ENCODE results near the gene TFF3.

Gene TFF3

DNA sequence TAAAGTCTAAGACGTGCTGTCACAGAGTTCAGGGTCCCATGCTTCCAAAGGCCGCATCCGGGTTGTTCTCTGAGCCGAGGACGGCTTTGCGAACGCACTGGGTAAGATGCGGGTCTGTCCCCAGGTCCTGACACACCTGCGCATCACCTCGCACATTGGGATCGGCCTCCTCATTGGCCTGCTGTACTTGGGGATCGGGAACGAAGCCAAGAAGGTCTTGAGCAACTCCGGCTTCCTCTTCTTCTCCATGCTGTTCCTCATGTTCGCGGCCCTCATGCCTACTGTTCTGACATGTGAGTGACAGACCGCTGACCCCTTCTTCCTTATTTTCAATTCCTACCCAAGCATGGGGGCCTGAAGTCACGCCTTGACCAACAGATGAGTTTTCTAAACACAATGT is 25.3 kb downstream of the TFF3 start:
- no peak for DNase-seq (ENCODE audit: low read depth in 2 of 2)

DNA sequence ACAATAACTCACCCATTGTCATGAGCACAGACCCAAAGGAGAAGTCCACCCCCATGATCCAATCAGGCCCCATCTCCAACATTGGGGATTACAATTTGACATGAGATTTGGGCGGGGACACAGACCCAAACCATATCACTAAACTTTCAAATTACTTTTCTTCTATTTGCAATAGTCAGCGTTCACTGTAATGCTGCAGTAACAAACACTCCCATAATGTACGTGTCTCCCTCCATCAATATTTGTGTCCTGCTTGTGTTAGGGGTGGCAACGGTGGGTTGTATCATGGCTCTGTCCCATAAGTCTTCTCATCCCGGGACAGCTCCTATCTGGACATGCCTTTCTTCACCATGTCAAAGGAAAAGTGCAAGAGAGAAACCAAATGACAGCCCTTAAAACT is 26.2 kb downstream of the TFF3 start:
- DNase-seq (ENCODE audit: low read depth in 2 of 2): no peak

DNA sequence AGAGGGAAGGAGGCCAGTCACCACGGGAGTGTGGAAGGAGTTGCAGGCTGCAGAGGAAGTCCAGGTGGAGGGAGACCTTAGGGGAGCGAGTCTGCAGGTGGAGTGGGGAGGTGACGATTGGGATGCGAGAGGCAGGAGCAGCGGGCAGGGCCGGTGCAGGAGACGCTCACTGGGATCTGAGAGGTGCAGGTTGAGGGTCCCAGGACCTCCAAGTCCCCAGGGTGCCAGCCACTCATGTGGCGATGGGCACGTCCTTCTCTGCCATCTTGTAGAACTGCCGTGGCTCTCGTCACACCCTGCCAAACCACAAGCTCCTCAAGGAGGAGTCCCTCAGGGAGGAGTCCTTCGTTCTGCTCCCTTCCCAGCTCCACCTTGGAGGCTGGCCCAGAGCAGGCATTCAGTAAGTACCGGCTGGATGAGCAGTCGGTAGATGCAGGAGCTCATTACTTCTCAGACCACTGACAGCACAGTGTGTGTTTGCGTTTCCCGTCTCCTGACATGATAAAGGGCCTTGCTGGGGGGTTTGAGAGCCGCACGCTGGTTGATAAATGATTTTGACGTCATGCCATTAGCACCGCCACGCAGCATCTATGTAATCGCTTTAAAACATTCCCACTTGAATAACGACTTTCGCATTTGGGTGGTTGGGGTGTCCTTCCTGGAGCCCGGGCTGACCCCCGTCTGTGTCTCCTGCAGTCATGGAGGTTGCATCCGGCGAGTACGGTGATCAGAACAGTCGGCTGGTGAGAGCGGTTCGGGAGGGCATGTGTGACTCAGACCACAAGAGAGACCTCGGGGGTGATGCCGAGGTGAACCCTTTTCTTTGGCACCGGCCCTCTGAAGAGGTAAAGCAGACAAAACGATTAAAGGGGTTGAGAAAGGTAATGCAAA is 27.8 kb downstream of the TFF3 start:
- no peak for DNase-seq (ENCODE audit: low read depth in 2 of 2)

DNA sequence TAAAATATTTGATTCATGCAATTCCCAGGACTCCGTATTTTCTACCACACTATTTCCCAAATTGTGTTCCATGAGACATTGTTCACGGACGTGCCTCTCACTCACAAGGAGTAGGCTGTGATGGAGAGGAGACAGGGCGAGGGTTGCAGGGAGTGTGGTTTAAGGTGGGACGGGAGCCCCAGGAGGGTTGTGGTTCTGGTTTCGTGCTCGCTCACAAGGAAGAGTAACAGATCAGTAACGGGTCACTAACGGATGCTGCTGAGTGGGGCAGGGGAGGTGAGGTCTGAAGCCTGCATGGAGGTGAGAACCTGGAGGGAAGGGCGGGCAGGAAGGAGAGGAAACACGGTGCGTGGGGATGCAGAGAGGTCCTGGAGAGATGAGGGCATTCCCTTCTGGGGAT is 28.8 kb downstream of the TFF3 start:
- no peak for DNase-seq (ENCODE audit: low read depth in 2 of 2)

DNA sequence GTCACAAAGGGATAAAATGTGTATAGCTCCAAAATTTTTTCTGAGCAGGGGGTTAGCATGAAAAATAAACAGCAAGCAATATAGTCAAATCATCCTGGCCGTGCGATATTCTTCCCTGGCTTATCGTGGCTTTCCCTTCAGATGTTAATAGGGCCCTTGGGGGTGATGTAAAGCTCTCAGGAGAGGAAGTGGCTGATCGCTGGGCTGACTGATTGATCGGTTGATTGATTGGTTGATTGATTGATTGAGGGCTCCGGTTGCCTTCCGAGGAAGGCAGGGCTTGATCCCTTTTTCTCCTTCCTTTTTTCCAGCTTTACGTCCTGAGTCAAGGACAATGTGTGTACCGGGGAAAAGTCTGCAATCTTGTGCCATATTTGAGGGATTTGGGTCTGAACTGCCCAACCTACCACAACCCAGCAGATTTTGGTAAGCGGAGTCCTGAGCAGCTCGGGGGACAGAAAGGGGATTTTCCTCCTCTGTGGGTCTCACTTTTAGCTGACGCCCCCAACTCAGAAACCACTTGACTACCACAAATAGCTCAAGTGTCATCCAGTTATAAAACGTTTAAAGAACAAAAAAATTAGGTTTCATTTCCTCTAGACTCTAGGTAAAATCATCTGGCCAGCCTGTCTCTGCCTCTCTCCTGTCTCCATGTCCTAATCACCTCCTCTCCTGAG is 29.5 kb downstream of the TFF3 start:
- no peak for DNase-seq (ENCODE audit: low read depth in 2 of 2)

DNA sequence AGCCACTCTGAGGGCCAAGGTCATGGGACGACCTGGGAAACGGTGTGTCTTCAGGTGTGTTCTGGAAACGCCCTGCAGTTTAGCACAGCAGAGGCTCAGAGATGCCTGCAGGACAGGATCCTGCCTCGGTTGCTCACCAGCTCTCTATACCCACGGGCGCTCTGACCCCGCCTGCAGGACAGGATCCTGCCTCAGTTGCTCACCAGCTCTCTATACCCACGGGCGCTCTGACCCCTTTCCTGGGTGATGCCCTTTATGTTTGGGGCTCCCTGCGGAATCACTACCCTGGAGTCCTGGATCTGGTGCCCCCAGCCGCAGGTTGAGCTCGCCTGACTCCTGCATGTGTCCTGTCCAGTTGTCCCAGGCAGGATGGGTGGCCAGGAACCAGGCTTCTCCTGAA is 32.5 kb downstream of the TFF3 start:
- no peak for DNase-seq (ENCODE audit: low read depth in 2 of 2)

DNA sequence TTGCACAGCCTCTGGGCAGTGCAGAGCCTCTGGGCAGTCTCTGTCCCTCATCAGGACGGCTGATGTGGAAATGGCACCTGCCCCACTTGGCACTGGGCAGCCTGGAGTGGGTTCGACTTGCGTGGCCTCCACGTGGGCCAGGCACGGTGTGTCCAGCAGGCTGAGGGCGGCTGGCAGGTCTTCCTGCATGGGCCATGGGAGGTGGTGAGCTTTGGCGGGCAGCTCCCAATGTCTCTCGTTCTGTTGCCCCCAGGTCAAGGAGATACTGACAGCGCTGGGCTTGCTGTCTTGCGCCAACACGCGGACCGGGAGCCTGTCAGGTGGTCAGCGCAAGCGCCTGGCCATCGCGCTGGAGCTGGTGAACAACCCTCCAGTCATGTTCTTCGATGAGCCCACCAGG is 33.2 kb downstream of the TFF3 start:
- DNase-seq (ENCODE audit: low read depth in 2 of 2): no peak

DNA sequence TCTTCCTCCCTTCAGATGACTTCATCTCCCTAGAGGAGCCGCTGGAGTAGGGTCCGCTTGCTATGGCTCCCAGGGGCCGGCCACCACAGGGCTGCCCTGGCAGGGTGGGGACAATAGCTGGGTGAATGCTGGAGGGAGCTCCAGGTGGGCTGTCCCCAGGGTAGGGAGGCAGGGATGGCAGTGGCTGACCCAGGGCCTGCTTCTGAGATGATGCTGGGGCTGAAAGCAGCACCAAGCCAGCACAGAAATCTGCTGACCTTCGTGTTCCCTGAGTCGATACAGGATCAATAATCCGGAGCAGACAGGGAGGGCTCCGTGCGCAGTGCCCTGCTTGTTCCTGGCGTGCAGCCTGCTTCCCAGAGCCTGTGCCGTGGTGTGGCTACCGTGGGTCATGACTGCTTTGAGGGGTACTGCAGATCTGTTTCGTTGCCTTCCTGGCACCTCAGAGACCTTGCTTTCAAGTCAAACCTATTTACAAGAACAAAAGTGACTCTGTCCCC is 34.0 kb downstream of the TFF3 start:
- DNase-seq (ENCODE audit: low read depth in 2 of 2): no peak

DNA sequence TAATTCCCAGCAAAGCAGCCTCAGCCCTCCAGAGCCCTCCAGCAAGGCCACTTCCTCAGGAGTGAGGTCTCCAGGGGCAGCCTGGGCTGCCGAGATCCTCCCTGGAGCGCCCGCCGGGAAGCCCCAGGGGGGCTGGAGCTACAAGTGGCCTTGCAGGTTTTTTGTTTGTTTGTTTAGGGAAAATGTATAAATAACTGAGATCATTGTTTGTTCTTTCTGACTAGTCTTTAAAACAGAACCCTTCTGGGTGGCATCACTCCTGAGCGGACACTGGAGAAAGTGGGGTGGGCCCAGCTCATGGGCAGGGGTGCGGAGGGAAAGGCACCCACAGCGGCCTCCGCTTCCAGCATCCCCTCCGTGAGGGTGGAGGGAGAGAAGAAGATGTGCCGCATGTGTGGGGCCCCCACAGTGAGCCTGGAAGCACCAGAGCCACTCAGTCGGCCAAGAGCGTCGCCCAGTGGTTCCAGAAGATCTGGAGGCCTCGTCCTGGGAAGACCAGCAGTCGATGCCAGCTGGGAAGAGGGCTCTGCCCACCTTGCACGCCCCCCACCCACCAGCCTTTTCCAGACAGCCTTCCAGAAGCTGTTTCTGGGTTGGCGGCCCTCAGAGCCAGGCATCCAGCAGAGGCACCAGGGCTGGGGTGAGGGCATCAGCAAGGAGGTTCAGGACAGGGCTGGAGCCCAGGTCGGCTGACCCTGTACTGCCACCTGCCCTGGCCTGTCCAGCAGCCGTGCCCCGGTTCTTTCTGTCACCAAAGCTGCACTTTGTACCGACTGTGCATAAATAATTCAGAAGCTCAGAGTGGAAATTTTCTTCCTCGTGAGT is 34.6 kb downstream of the TFF3 start:
- DNase-seq (ENCODE audit: low read depth in 2 of 2): no peak

DNA sequence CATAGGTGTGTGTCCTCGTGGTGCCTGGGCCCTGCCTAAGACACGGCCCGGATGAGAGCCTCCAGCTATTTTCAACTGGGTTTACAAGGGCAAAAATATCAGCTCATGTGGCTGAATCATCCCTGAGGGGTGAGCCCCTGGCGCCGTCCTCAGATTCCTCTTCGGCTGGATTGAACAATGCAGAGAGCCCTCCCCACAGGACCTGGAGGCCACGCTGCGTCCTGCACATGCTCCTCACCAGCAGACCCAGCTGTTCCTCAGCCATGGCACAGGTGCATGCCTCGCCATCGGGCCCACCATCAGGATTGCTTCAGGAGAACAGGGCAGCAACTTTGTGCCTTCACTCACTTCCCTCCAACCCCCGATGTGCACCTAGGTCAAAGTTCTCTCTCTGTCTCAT is 35.3 kb downstream of the TFF3 start:
- DNase-seq (ENCODE audit: low read depth in 2 of 2): no peak

DNA sequence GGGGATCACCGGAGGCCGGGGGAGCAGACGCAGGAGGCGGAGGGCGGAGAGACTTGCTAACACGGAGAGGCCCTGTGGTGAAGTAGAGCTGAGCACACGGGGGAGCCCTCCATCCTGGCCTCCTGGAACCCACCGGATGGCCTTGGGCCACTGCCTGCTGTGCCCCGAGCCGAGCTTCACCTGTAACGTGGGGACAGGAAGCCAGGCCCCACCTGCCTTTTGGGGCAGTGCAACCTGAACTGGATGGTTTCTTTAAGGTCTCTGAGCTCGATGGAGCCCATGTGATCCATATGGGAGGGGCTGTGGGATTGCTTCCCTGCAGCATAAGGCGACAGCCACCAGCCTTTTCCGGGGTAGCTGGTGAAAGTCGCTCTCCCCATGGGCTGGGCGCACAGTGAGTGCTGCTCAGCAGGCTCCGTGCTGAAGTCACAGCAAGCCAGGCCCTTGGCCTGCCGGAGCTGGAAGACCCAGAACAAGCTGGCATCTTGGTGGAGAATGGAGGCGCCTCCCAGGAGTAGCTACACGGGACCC is 35.8 kb downstream of the TFF3 start:
- no peak for DNase-seq (ENCODE audit: low read depth in 2 of 2)

DNA sequence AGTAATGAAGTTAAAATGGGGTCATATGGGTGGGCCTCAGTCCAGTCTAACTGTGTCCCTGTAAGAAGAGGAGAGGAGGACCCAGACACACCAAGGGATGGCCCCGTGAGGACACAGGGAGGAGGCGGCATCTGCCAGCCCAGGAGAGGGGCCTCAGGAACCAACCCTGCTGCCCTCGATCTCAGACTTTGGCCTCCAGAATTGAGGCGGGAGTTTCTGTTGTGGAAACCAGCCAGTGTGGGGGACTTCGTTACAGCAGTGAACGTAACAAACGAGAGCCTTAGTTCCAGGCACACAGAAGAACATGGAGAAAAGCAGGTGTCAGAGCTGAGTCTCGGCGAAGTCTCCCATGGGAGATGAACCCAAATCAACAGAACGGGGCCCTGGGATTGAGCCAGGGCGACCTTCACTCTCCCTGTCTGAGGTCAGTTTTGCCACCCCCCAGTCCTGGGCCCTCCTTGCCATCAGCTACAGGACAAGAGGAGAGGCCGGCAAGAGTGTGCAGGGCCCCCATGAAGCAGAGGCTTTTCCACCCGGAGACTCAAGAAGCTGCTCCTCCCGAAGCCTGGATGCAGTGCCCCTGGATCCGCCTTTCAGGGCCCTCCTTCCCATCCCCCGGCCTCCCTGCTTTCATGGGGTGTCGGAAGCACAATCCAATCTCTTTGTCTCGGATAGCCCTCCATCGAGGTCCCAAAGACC is 36.6 kb downstream of the TFF3 start:
- DNase-seq (ENCODE audit: low read depth in 2 of 2): no peak

DNA sequence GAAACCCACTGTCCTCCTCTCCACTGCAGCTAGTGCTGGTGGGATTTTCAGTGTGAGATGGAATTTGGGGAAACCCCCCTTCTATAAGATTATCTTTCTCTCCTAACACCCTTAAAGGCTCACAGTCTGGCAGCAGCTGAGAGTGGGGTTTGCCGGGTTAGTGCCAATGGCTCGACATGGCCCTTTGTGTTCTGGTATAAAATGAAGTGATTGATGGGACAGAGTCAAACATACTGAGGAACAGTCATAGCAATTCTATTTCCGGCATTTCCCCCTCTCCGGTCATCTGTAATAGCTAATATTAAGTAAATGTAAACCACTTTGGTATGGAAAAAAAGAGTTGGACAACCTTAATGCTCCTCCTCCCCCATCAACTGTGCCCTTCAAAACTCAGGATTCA is 37.6 kb downstream of the TFF3 start:
- no peak for DNase-seq (ENCODE audit: low read depth in 2 of 2)

DNA sequence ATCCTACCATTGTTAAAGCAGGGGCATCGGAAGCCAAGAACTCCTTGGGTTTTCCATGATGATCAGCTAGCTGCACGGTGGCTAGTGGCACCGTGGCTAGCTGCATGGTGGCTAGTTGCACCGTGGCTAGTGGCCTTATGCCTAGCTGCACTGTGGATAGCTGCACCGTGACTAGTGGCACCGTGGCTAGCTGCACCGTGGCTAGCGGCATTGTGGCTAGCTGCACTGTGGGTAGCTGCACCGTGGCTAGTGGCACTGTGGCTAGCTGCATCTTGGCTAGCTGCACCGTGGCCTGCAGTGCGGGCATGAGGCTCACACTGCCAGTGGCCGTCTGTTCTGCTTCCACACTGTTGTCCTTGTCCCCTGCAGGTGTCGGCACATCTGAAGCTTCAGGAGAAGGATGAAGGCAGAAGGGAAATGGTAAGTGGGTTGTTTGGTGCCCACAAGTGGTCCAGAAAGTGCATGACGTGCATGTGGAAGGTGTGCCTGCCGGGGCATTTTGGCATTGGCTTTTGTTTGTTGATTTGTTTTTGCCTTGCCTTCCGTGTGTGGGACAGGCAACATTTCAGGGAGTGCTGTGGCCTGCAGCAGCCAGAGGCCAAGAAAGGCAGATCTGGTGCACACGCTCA is 38.6 kb downstream of the TFF3 start:
- DNase-seq (ENCODE audit: low read depth in 2 of 2): no peak

DNA sequence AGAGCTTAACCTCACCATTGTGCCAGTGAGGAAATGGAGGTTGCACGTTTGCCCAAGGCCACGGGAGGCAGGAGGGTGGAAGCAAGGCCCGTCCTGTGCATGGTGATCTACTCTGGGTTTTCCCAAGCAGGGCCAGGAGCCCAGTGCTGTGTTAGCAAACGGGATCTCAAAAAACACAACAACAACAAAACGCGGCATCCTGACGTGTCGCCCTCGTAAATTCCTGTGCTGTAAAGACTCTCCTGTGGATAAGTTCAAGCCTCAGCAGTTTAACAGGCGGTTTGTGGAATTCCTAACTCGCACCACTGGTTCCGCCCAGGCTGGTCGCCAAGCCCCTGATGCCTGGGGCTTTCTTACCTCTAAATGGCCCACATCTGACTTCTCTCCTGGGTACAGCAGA is 39.1 kb downstream of the TFF3 start:
- no peak for DNase-seq (ENCODE audit: low read depth in 2 of 2)

DNA sequence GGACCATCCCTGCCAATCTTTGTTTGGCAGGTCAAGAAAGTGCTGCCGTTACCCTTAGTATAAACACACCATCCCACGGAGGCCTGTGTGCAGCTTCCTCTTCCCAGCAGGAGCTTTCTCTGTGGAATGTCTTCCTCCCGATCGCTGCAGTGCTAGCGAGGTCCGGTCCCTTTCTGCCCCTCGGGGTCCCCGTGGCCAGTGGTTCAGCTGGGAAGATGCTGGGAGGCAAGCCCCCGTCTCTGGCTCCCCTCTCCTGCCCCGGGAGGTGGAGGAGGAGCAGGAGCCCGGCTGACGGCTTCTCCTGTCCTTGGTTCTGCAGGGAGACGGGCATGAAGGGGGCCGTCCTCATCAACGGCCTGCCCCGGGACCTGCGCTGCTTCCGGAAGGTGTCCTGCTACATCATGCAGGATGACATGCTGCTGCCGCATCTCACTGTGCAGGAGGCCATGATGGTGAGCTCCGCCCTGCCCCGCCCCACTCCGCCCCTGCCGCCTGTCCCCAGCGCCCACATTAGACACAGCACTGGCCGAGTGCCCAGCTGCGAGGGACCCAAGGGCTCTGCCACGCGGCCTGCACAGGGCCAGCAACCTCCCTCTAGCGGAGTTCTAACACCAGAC is 42.1 kb downstream of the TFF3 start:
- DNase-seq (ENCODE audit: low read depth in 2 of 2): no peak

DNA sequence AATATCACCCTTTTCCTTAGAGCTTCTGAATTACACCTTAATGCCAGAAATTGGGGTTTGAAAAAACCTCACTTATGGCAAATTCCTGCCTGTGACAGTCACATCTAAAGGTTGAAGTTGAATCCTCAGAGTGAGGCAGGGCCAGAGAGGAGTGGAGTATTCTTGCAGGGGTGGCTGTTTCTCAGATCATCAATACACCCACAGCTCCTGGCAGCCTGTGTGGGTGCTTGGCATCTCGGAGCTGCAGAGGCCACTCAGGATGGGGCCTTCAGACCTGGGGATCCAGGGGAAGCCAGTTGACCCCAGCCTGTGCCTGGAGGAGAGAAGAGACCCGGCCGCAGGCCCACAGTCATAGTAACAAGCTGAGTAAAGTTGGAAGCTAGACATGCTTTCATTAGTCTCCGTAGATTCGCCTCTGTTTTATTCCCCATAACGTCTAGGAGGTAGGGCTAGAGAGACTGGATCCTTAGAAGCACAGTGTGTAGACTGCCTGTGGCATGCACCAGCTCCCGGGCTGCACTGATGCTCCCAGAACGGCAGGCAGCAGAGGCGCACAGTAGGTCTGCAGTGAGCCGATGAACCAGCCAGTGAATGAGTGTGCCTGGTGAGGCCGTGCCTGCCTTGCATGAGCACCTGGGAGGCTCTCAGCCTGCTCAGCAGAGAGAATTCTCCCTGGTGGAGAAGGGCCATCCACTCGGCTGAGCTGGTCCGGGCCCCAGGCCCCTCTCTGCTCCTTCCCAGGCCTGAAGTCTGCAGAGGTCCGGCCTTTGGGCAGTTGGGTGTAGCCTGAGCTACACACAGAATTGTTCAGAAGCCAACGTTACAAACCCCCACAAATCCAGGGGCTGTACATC is 42.9 kb downstream of the TFF3 start:
- DNase-seq (ENCODE audit: low read depth in 2 of 2): no peak

DNA sequence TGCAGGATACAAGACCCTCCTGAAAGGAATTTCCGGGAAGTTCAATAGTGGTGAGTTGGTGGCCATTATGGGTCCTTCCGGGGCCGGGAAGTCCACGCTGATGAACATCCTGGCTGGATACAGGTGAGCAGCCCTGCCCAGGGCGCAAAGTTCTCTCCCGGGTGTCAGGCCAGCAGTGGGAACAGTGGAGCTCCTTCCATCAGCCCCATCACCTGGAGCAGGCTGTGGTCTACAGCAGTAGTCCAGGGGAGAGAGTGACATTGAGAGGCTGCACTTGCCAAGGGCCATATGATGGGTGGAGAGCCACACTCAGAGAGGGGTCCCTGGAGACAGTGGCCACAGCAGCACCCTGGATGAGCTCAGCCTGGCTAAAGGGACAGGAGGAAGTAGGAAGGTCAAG is 44.1 kb downstream of the TFF3 start:
- DNase-seq (ENCODE audit: low read depth in 2 of 2): no peak

DNA sequence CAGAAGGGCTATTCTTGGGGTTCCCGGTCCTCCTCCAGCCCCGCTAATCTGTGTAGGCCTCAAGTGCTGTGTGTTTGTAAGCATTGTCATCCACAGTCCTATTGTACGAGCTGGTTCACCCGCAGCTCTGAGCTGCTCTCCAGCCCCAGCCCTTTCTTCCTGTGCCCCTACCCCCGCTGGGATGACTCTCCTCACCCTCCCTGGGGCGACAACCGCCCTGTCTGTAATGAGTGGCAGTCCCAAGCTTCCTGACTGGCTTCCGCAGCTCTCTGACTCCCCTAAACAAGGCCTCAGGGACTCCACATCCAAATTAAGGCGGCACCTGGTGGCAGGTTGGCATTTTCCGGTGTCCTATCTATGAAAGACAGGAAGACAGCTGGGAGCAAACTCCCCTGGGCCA is 45.8 kb downstream of the TFF3 start:
- no peak for DNase-seq (ENCODE audit: low read depth in 2 of 2)
